HG03460 (cell line): Measurements from ENCODE around the gene ACTR8.
"Not testable (repeated sequence)": the region's sequence is repeated elsewhere in the genome, so short reads cannot be mapped to it uniquely, and the experiment has no call there.

Experiments used
- ATAC-seq: cut with Tn5 transposase; IDR thresholded peaks from one replicate; pipeline ENCODE4 v1.9.1; 2021; ENCODE audit not compliant: unreplicated experiment

ACTR8 gene, protein sequence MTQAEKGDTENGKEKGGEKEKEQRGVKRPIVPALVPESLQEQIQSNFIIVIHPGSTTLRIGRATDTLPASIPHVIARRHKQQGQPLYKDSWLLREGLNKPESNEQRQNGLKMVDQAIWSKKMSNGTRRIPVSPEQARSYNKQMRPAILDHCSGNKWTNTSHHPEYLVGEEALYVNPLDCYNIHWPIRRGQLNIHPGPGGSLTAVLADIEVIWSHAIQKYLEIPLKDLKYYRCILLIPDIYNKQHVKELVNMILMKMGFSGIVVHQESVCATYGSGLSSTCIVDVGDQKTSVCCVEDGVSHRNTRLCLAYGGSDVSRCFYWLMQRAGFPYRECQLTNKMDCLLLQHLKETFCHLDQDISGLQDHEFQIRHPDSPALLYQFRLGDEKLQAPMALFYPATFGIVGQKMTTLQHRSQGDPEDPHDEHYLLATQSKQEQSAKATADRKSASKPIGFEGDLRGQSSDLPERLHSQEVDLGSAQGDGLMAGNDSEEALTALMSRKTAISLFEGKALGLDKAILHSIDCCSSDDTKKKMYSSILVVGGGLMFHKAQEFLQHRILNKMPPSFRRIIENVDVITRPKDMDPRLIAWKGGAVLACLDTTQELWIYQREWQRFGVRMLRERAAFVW

GRCh38 chr3:53881691-53882593 lies at the start of gene ACTR8:
Gene ACTR8, minus strand, starts transcription at chr3:53882152. Its CDS starts 51 bp downstream, at chr3:53882101.
- ATAC-seq: peak; percentile 79

DNA sequence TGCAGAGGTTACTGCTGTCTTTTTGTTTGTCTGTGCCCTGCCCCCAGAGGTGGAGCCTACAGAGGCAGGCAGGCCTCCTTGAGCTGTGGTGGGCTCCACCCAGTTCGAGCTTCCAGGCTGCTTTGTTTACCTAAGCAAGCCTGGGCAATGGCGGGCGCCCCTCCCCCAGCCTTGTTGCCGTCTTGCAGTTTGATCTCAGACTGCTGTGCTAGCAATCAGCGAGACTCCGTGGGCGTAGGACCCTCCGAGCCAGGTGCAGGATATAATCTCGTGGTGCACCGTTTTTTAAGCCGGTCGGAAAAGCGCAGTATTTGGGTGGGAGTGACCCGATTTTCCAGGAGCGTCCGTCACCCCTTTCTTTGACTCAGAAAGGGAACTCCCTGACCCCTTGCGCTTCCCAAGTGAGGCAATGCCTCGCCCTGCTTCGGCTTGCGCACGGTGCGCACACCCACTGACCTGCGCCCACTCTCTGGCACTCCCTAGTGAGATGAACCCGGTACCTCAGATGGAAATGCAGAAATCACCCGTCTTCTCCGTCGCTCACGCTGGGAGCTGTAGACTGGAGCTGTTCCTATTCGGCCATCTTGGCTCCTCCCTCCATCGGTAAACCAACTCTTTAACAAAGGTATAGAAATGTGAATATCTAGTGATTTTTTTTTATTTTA lies 45.4 kb upstream of the ACTR8 start:
- not testable (repeated sequence) for ATAC-seq

- no peak for ATAC-seq
Measured at GRCh38 chr3:53921296-53921695, 39.3 kb upstream of the ACTR8 start.

DNA sequence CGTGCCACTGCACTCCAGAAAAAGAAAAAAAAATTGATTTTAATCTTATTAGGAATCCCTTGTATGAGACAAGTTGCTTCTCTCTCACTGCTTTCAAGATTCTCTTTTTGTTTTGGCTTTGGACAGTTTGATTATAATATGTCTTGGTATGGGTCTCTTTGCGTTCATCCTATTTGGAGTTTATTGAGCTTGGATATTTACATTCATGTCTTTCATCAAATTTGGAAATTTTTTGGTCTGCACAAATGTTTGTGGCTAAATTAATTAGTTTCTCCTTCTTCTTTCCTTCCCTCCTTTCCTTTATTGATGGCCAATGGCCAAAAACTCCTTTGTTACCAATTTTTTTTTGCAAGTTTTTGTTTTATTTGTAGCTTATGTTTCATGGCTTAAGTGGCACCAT lies 37.8 kb upstream of the ACTR8 start:
- ATAC-seq: no peak

DNA sequence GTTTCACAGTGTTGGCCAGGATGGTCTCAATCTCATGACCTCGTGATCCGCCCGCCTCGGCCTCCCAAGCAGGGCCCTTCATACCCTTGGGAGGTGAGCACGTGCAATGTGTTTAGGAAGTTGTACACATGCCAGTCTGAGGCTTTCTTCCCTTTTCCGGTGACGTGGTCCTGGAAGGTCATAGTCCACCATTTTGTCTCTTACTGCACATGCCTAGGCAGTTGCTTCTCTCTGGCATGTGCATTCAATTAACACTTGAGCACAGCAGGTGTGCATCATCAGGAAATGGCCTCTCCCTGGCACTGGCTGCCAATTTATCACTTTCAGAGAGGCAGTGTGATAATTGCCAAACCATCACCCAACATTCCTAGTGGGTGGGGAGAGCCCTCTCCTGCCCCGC lies 31.4 kb upstream of the ACTR8 start:
- no peak for ATAC-seq

GRCh38 chr3:53902711-53903110 lies 20.8 kb upstream of the ACTR8 start:
- no peak for ATAC-seq

DNA sequence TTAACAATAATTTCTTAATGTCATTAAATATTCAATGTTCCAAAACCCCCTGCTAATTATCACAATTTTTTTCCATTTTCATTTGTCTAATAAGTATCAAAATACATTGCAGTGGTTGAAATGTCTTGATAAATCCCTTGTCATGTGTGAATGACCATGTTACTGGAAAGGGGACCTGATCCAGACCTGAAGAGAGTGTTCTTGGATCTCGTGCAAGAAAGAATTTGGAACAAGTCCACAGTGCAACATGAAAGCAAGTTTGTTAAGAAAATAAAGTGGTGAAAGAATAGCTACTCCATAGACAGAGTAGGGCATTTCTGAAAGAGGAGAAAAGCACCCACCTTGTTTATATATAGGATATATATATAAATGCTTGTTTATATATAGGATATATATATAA lies 20.1 kb upstream of the ACTR8 start:
- ATAC-seq: no peak

DNA sequence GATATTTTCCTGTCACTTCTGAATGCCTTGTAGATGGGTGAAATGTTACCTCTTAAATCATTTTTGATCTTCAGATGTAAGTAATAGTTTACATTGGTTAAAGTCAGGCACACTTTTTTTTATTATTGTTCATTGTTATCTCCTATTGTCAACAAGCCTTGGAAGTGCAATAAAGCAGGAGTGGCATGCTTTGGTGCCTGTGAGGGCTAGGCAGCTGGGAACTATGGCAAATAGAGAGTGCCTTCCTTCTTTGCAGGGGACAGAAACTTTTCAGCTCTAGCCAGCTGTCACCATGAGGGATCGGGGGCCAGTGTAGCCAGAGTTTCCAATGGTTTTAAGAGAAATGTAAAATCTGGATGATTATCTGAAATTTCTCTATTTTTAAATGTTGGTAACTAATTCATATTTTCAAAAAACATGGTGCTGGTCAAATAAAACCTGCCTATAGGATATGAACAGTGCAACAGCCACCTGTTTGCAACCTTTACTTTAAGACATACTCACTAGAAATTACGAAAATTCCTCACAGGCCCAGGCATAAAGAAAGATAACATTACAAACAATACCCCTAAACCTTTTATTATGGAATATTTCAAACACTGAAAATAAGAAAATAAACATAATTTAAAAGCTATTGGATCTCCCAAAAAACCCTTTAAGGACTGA lies 18.8 kb upstream of the ACTR8 start:
- ATAC-seq: no peak

GRCh38 chr3:53899750-53900149 lies 17.8 kb upstream of the ACTR8 start:
- no peak for ATAC-seq

DNA sequence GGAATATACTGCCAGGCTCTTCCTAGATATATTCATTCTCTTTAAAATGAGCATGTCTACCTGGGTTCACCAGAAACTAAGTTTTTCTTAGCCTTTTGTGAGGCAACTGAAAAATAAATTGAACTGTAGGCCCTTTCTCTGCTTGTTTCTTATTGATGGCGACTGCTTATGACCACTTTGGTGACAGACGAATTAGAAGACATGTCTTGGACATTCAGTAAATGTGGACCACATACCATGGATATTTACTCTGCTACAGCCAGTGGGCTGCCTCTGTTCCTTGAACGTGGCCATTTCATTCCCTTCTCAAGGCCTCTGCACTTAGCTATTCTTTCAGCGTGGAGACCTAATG lies 10.3 kb upstream of the ACTR8 start:
- ATAC-seq: no peak

- ATAC-seq: peak; percentile 96
Measured at GRCh38 chr3:53891497-53892285, 9.7 kb upstream of the ACTR8 start, which contains the start of gene SELENOK. Gene SELENOK, minus strand, starts transcription at chr3:53891859.

DNA sequence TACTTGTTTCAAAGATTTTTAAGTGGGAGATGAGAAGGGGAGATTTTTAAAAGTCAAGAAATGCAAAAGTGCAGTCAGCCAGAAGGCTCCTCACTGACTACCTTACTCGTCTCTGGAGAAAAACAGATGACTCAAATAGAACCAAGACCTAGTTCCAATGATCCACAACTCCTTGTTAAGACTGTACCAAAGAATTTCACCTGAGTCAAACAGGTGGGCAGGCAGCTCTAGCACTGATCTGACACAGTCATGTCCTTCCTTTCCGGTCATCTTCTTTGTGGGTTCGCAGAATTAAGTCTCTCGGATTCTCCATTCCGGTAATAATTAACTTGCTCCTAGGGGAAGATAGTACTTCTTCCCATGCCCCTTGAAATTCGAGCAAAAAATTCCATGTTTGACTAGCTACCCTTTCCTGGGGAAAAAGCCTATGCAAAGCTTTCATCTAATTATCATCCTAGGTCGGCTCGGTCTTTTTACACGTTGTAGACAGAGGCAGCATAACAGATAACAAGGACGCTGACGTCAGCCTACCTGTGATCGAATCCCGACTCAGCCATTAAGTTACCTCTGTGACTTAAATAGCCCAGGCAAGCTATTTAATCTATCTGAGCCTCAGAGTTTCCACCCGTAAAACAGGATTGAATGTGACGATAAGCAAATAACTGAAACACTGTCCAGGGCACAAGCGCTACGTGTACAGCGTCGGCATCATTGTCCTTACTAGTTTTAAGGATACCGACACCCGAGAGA lies 8.9 kb upstream of the ACTR8 start:
- no peak for ATAC-seq

DNA sequence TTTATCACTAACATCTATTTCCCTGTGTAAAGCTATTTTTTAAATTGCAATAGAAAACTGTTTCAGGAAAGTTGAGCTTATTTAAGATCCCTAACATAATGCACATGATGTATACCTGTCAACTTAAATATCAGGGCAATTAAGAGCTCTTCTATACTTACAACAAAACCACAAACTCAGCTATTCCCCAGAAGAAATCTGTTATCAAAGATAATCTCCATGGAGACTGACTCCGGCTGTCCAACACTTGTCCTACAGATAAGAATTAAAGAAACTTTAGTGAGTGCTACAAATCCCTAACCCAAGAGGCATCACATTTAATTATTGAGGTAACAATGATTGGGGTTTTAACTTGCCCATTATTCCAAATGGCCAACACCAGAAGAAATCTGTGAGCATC lies 6.3 kb upstream of the ACTR8 start:
- ATAC-seq: no peak

GRCh38 chr3:53887446-53887845 lies 5.5 kb upstream of the ACTR8 start:
- ATAC-seq: no peak

GRCh38 chr3:53885239-53885638 lies 3.3 kb upstream of the ACTR8 start:
- no peak for ATAC-seq

- ATAC-seq: no peak
Measured at GRCh38 chr3:53884623-53885022, 2.7 kb upstream of the ACTR8 start.

GRCh38 chr3:53883008-53883407 lies 1.1 kb upstream of the ACTR8 start:
- no peak for ATAC-seq

DNA sequence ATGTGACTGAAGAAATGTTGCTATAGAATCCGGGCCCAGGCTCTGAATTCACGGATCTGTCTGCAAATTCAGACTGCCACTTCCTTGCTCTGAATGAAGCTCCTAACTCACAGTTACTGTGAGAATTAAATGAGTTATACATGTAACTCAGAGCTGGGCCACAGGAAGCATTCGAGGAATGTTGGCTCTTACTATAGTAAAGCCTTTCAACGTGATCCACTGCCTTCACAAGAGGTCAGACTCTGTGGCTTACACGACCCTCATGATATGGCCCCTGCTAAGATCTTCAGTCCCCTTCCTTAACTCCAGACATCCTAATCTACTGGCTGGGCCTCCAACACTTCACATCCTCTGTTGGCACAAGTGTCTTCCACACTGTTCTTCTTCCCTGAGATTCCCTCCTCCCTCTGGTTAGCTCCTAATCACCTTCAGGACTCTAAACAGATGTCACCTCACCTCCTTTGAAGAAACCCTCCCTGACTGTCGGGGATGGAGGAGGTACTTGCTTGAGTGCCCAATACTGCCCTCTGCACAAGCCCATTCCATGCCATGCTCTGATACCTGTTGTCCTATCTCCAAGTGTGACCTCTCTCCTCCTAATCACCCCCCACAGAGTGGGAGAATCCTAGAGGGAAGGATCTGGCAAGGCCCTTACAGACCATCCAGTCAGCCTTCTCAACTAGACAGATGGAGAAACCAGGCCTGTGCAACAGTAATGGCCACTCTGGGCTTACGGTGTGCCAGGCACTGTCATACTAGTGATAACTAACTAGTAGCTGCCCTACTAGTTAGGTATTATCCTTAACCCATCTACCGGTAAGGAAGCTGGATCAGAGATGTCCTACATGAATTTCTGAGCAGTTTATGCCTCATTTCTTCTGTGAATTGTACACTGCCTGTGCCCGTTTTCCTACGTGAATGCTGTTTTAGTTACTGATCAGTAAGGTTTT lies 1.3 kb downstream of the ACTR8 start:
- no peak for ATAC-seq
